Naive B cell (primary cell): ENCODE results near the gene RNF135. TPM values are rescaled to one million over a fixed set of nuclear protein-coding genes. Genes with fewer than 3 reads are reported as not detected.
A peak's percentile ranks its signal among the peaks of the same experiment; 100 is the strongest.

Experiments
- ATAC-seq, 2 donors: fragments of 150-1000 bp; cut with Tn5 transposase; 2 replicates each; pipeline ENCODE4 v1.10.0; 2021; ENCODE audit warnings: low read depth in 2 of 2, mild to moderate bottlenecking in 2 of 2, moderate library complexity in 2 of 2
- DNase-seq: peaks from one replicate; pipeline ENCODE4 v3.0.0; 2022
- H3K27ac Mint-ChIP-seq, 6 donors: one replicate each; pipeline ENCODE4 v1.8.0; 2020 to 2022; ENCODE audit warnings: mild to moderate bottlenecking in 6 of 6, mixed read lengths in 6 of 6, moderate library complexity in 5 of 6, inconsistent platforms in 2 of 6
- H3K27me3 Mint-ChIP-seq, 3 donors: one replicate each; pipeline ENCODE4 v1.8.0; 2021 to 2022; ENCODE audit warnings: mixed read lengths in 3 of 3, mild to moderate bottlenecking in 1 of 3
- H3K36me3 Mint-ChIP-seq, 2 donors: one replicate each; pipeline ENCODE4 v1.8.0; 2020 to 2022; ENCODE audit warnings: mixed read lengths in 2 of 2, inconsistent platforms in 1 of 2, mild to moderate bottlenecking in 1 of 2
- H3K4me1 Mint-ChIP-seq, 3 donors: one replicate each; pipeline ENCODE4 v1.8.0; 2020 to 2022; ENCODE audit warnings: mixed read lengths in 3 of 3, inconsistent platforms in 1 of 3, mild to moderate bottlenecking in 1 of 3, moderate library complexity in 1 of 3
- H3K4me3 Mint-ChIP-seq, 8 donors: one replicate each; pipeline ENCODE4 v1.8.0; 2020 to 2022; ENCODE audit warnings: mild to moderate bottlenecking in 8 of 8, mixed read lengths in 8 of 8, moderate library complexity in 8 of 8, inconsistent platforms in 2 of 8
- H3K9me3 Mint-ChIP-seq, 7 donors: one replicate each; pipeline ENCODE4 v1.8.0; 2020 to 2022; ENCODE audit warnings: mixed read lengths in 7 of 7, mild to moderate bottlenecking in 5 of 7, inconsistent platforms in 2 of 7, moderate library complexity in 1 of 7
- polyA plus RNA-seq, 6 donors: library from polyadenylated mRNA; unstranded; fragments of 300-500 nt; fragmentation: Illumina TruSeq; gene quantifications; one replicate each; pipeline ENCODE4 v1.2.3, GENCODE V29; 2021; ENCODE audit warnings: low read depth in 6 of 6

The RNF135 gene
- polyA plus RNA-seq, 6 donors from 2014 or later, result 34.0 to 50.2 (median 43.1) TPM

GRCh38 chr17:30939051-30939689, 31.7 kb upstream of the RNF135 start:
- H3K36me3 Mint-ChIP-seq, result peaks cover 15 to 16% of the 10 kb centered on the region in 2 donors
- H3K27ac Mint-ChIP-seq, result peak overlapping the region; percentile 77 to 96 (median 88)
- H3K9me3 Mint-ChIP-seq, result no peaks in the 10 kb centered on the region
- DNase-seq, result no peak
- H3K4me3 Mint-ChIP-seq, result peak overlapping the region; percentile 30 to 84 (median 68)
- no peaks in the 10 kb centered on the region for H3K27me3 Mint-ChIP-seq
- peaks cover 4 to 12% (median 11%) of the 10 kb centered on the region in 3 donors for H3K4me1 Mint-ChIP-seq
- ATAC-seq, result peak; percentile 42 to 70

- Mint-ChIP-seq H3K36me3 (peaks cover 4 to 8% of the 10 kb centered on the region in 2 donors), H3K4me1 (peaks cover 4 to 12% (median 11%) of the 10 kb centered on the region in 3 donors), H3K27me3 (no peaks in the 10 kb centered on the region), H3K4me3 (no peak overlapping the region), H3K9me3 (no peaks in the 10 kb centered on the region), H3K27ac (no peak overlapping the region)
- ATAC-seq, result no peak
- no peak for DNase-seq
These were observed 28.3 kb upstream of the RNF135 start for GRCh38 chr17:30942308-30943079.

GRCh38 chr17:30947796-30948195, 23.0 kb upstream of the RNF135 start:
- Mint-ChIP-seq H3K9me3 (no peaks in the 10 kb centered on the region), H3K36me3 (no peaks in the 10 kb centered on the region), H3K27ac (peak overlapping the region in 4 of 6 donors; percentile 60 to 97 (median 80)), H3K4me1 (peaks cover 25 to 35% (median 35%) of the 10 kb centered on the region in 3 donors), H3K27me3 (no peaks in the 10 kb centered on the region), H3K4me3 (peak overlapping the region in 1 of 8 donors; percentile 20)
- ATAC-seq (no peak), DNase-seq (no peak)

- Mint-ChIP-seq H3K27ac (peak overlapping the region in 4 of 6 donors; percentile 29 to 49 (median 45)), H3K4me3 (peak overlapping the region in 2 of 8 donors; percentile 25 to 56), H3K4me1 (peaks cover 41 to 59% (median 57%) of the 10 kb centered on the region in 3 donors), H3K36me3 (no peaks in the 10 kb centered on the region), H3K27me3 (no peaks in the 10 kb centered on the region), H3K9me3 (no peaks in the 10 kb centered on the region)
- DNase-seq (no peak), ATAC-seq (no peak)
These were observed 20.6 kb upstream of the RNF135 start for GRCh38 chr17:30950189-30950588.

GRCh38 chr17:30950669-30951399, 20.0 kb upstream of the RNF135 start:
- H3K36me3 Mint-ChIP-seq, result no peaks in the 10 kb centered on the region

GRCh38 chr17:30952638-30953393, 18.0 kb upstream of the RNF135 start:
- no peaks in the 10 kb centered on the region for H3K36me3 Mint-ChIP-seq
- peak; percentile 72 to 73 for ATAC-seq
- H3K9me3 Mint-ChIP-seq, result no peaks in the 10 kb centered on the region
- peak; percentile 42 for DNase-seq
- no peaks in the 10 kb centered on the region for H3K27me3 Mint-ChIP-seq
- peak overlapping the region; percentile 77 to 97 (median 94) for H3K27ac Mint-ChIP-seq
- H3K4me3 Mint-ChIP-seq, result peak overlapping the region; percentile 57 to 89 (median 82)
- peaks cover 55 to 83% (median 78%) of the 10 kb centered on the region in 3 donors for H3K4me1 Mint-ChIP-seq

More at GRCh38 chr17:30950669-30951399, 20.0 kb upstream of the RNF135 start:
- no peak for DNase-seq
- Mint-ChIP-seq H3K27me3 (no peaks in the 10 kb centered on the region), H3K27ac (peak overlapping the region; percentile 20 to 73 (median 48)), H3K9me3 (no peaks in the 10 kb centered on the region), H3K4me1 (peaks cover 41 to 63% (median 58%) of the 10 kb centered on the region in 3 donors), H3K4me3 (peak overlapping the region in 5 of 8 donors; percentile 22 to 62 (median 29))
- ATAC-seq, result no peak

GRCh38 chr17:30954046-30954830, 16.6 kb upstream of the RNF135 start:
- peak overlapping the region in 5 of 6 donors; percentile 77 to 97 (median 92) for H3K27ac Mint-ChIP-seq
- ATAC-seq (peak; percentile 15), DNase-seq (no peak)
- H3K4me3 Mint-ChIP-seq, result peak overlapping the region; percentile 33 to 89 (median 77)
- H3K9me3 Mint-ChIP-seq, result no peaks in the 10 kb centered on the region
- no peaks in the 10 kb centered on the region for H3K27me3 Mint-ChIP-seq
- H3K4me1 Mint-ChIP-seq, result peaks cover 64 to 96% (median 90%) of the 10 kb centered on the region in 3 donors
- no peaks in the 10 kb centered on the region for H3K36me3 Mint-ChIP-seq

GRCh38 chr17:30956764-30957374, 14.0 kb upstream of the RNF135 start:
- H3K4me1 Mint-ChIP-seq, result peaks cover 70 to 96% (median 86%) of the 10 kb centered on the region in 3 donors
- no peaks in the 10 kb centered on the region for H3K27me3 Mint-ChIP-seq
- peak overlapping the region in 6 of 8 donors; percentile 3 to 88 (median 68) for H3K4me3 Mint-ChIP-seq
- no peaks in the 10 kb centered on the region for H3K9me3 Mint-ChIP-seq
- H3K36me3 Mint-ChIP-seq, result no peaks in the 10 kb centered on the region
- ATAC-seq, result no peak
- no peak for DNase-seq
- H3K27ac Mint-ChIP-seq, result peak overlapping the region; percentile 53 to 99 (median 94)

- H3K4me1 Mint-ChIP-seq, result peaks cover 64 to 96% (median 85%) of the 10 kb centered on the region in 3 donors
- no peaks in the 10 kb centered on the region for H3K36me3 Mint-ChIP-seq
- no peaks in the 10 kb centered on the region for H3K27me3 Mint-ChIP-seq
- DNase-seq (no peak), ATAC-seq (no peak)
- no peaks in the 10 kb centered on the region for H3K9me3 Mint-ChIP-seq
- peak overlapping the region; percentile 53 to 90 (median 78) for H3K4me3 Mint-ChIP-seq
- peak overlapping the region; percentile 94 to 99 (median 97) for H3K27ac Mint-ChIP-seq
These were observed 13.1 kb upstream of the RNF135 start for GRCh38 chr17:30957741-30958140.

- Mint-ChIP-seq H3K9me3 (no peaks in the 10 kb centered on the region), H3K36me3 (no peaks in the 10 kb centered on the region), H3K4me1 (peaks cover 60 to 94% (median 85%) of the 10 kb centered on the region in 3 donors), H3K4me3 (peak overlapping the region; percentile 53 to 90 (median 78)), H3K27me3 (no peaks in the 10 kb centered on the region), H3K27ac (peak overlapping the region; percentile 94 to 99 (median 97))
- peak; percentile 73 to 74 for ATAC-seq
- DNase-seq, result peak; percentile 73
These were observed 12.7 kb upstream of the RNF135 start for GRCh38 chr17:30958187-30958586.

GRCh38 chr17:30961209-30962188, 9.3 kb upstream of the RNF135 start:
- ATAC-seq (peak; percentile 73 to 74), DNase-seq (peak; percentile 75)
- peaks cover 48 to 69% (median 63%) of the 10 kb centered on the region in 3 donors for H3K4me1 Mint-ChIP-seq
- H3K36me3 Mint-ChIP-seq, result no peaks in the 10 kb centered on the region
- H3K4me3 Mint-ChIP-seq, result peak overlapping the region; percentile 52 to 89 (median 85)
- no peaks in the 10 kb centered on the region for H3K27me3 Mint-ChIP-seq
- peak overlapping the region; percentile 94 to 98 (median 95) for H3K27ac Mint-ChIP-seq
- H3K9me3 Mint-ChIP-seq, result no peaks in the 10 kb centered on the region
